HepG2 (cell line): Measurements from ENCODE around the gene CMIP. TPM values are rescaled to one million over a fixed set of nuclear protein-coding genes. Genes with fewer than 3 reads are reported as not detected.

Experiments
- CAMTA2 ChIP-seq: sonication (generic); formaldehyde crosslinking; IDR thresholded peaks from 2 replicates; pipeline ENCODE4 v1.4.0; 2020; ENCODE audit warnings: mild to moderate bottlenecking, missing genetic modification reagents, borderline replicate concordance
- HMG20A ChIP-seq: IDR thresholded peaks from 2 replicates; pipeline ENCODE4 v1.6.1; 2016; ENCODE audit warnings: borderline replicate concordance
- IRF2 ChIP-seq: IDR thresholded peaks from 2 replicates; pipeline ENCODE4 v1.6.1; 2018; ENCODE audit warnings: missing genetic modification reagents, missing compliant biosample characterization
- PPARG ChIP-seq: conservative IDR thresholded peaks from 2 replicates; pipeline ENCODE4 v1.6.1; 2016; ENCODE audit warnings: missing biosample characterization, missing genetic modification reagents
- REPIN1 ChIP-seq: sonication (generic); formaldehyde crosslinking; IDR thresholded peaks from 2 replicates; pipeline ENCODE4 v1.8.0; 2022; ENCODE audit warnings: missing genetic modification reagents, low read depth, mild to moderate bottlenecking, borderline replicate concordance
- RNF219 ChIP-seq: sonication (generic); formaldehyde crosslinking; IDR thresholded peaks from 2 replicates; pipeline ENCODE4 v1.5.0; 2020; ENCODE audit warnings: mild to moderate bottlenecking, missing genetic modification reagents
- SMAD1 ChIP-seq: sonication (generic); formaldehyde crosslinking; IDR thresholded peaks from 2 replicates; pipeline ENCODE4 v1.4.0; 2020; ENCODE audit warnings: missing genetic modification reagents, low read depth, mild to moderate bottlenecking, borderline replicate concordance
- SNAPC5 ChIP-seq: sonication (generic); formaldehyde crosslinking; IDR thresholded peaks from 2 replicates; pipeline ENCODE4 v1.8.1; 2023; ENCODE audit warnings: mild to moderate bottlenecking, missing genetic modification reagents, borderline replicate concordance
- SRSF4 ChIP-seq: fragments of 200-400 bp; formaldehyde crosslinking; IDR thresholded peaks from one replicate; pipeline ENCODE4 v1.6.1; 2018; ENCODE audit warnings: mild to moderate bottlenecking, low read depth, low read length, moderate library complexity; ENCODE audit not compliant: poor library complexity, severe bottlenecking
- XRCC5 ChIP-seq: fragments of 200-400 bp; formaldehyde crosslinking; optimal IDR thresholded peaks from 2 replicates; pipeline ENCODE3; 2017; ENCODE audit warnings: mild to moderate bottlenecking, low read length
- ZBTB14 ChIP-seq: sonication (generic); formaldehyde crosslinking; IDR thresholded peaks from 2 replicates; pipeline ENCODE4 v1.4.0; 2020; ENCODE audit warnings: missing genetic modification reagents
- ZBTB49 ChIP-seq: sonication (generic); formaldehyde crosslinking; IDR thresholded peaks from 2 replicates; pipeline ENCODE4 v1.4.0; 2020; ENCODE audit warnings: missing genetic modification reagents, borderline replicate concordance
- ZFP90 ChIP-seq: sonication (generic); formaldehyde crosslinking; IDR thresholded peaks from 2 replicates; pipeline ENCODE4 v1.8.0; 2022; ENCODE audit warnings: missing genetic modification reagents, mild to moderate bottlenecking, inconsistent platforms, borderline replicate concordance
- ZFP91 ChIP-seq: sonication (generic); formaldehyde crosslinking; IDR thresholded peaks from 2 replicates; pipeline ENCODE4 v1.9.0; 2022; ENCODE audit warnings: missing genetic modification reagents, mild to moderate bottlenecking, borderline replicate concordance
- ZKSCAN5 ChIP-seq: sonication (generic); formaldehyde crosslinking; IDR thresholded peaks from 2 replicates; pipeline ENCODE4 v1.5.1; 2020; ENCODE audit warnings: mild to moderate bottlenecking, missing genetic modification reagents
- ZNF253 ChIP-seq: sonication (generic); formaldehyde crosslinking; IDR thresholded peaks from 2 replicates; pipeline ENCODE4 v1.8.0; 2022; ENCODE audit warnings: mild to moderate bottlenecking, missing genetic modification reagents, borderline replicate concordance
- ZNF331 ChIP-seq: sonication (generic); formaldehyde crosslinking; IDR thresholded peaks from 2 replicates; pipeline ENCODE4 v1.4.0; 2020; ENCODE audit warnings: missing genetic modification reagents
- ZNF691 ChIP-seq: sonication (generic); formaldehyde crosslinking; IDR thresholded peaks from 2 replicates; pipeline ENCODE4 v1.4.0; 2020; ENCODE audit warnings: missing genetic modification reagents, low read depth, mild to moderate bottlenecking, borderline replicate concordance
- ZNF879 ChIP-seq: sonication (generic); formaldehyde crosslinking; IDR thresholded peaks from 2 replicates; pipeline ENCODE4 v1.8.1; 2023; ENCODE audit warnings: missing genetic modification reagents
- polyA plus RNA-seq, 8 experiments: library from polyadenylated mRNA; depleted of rRNA in 3 of 8; stranded (reverse) in 7 of 8; unstranded in 1 of 8; fragments of >200 nt; fragmentation: Illumina TruSeq in 4 of 8; extraction: Trizol in 4 of 8; gene quantifications; 2 replicates each; pipeline versions ENCODE4 v1.2.1 to v1.2.3, GENCODE V29; 2011 to 2016; ENCODE audit warnings: low read depth in 4 of 8, missing spikeins in 1 of 8, mixed read lengths in 1 of 8; ENCODE audit not compliant: insufficient read depth in 1 of 8
- total RNA-seq, 5 experiments: library from RNA; depleted of rRNA; stranded (reverse); fragments of >200 nt; fragmentation: Illumina TruSeq; extraction: Trizol; gene quantifications; 2 replicates each; pipeline ENCODE4 v1.2.3, GENCODE V29; 2016; ENCODE audit warnings: low read depth in 1 of 5

Gene CMIP
- total and polyA plus RNA-seq, 2 of the 13 experiments (the other 11 are each of a cell fraction or from before 2014, with no cell fraction given) = 10.9 to 18.1 TPM

GRCh38 chr16:81730090-81731051 lies 285.8 kb downstream of the CMIP start (continued):
- TF ChIP-seq ZNF331 (peak; percentile 73), ZNF879 (CRISPR knock-in tag) (no peak), HMG20A (CRISPR knock-in tag) (no peak), ZFP90 (CRISPR knock-in tag) (no peak), ZNF691 (CRISPR knock-in tag) (0 out of 2 replicates have a peak, but pooled peaks have one; percentile 64), ZKSCAN5 (CRISPR knock-in tag) (no peak; the same call in 1 of the 2 replicates), CAMTA2 (CRISPR knock-in tag) (no peak), IRF2 (no peak), SNAPC5 (CRISPR knock-in tag) (no peak), SRSF4 (no peak), REPIN1 (CRISPR knock-in tag) (no peak), ZNF253 (CRISPR knock-in tag) (no peak), XRCC5 (peak; percentile 86), ZBTB49 (CRISPR knock-in tag) (no peak), RNF219 (no peak), ZFP91 (CRISPR knock-in tag) (peak; percentile 72; the same call in 1 of the 2 replicates), SMAD1 (CRISPR knock-in tag) (no peak), PPARG (CRISPR knock-in tag) (peak; percentile 52; the same call in 1 of the 2 replicates), ZBTB14 (CRISPR knock-in tag) (no peak)
